Frontal cortex (tissue), 4 donors: ENCODE data around the gene MAPK11. TPM values are rescaled to one million over a fixed set of nuclear protein-coding genes. Genes with fewer than 3 reads are reported as not detected.

Source experiments
- DNase-seq, 2 donors: peaks; one replicate each; pipeline ENCODE4 v3.0.0; 2012; ENCODE audit warnings: low spot score in 2 of 2
- FAIRE-seq: peaks from 2 replicates; lab custom pipeline; 2012; peaks lifted over from hg19 to GRCh38; lab: Jason Lieb, UNC
- total RNA-seq: library from RNA; depleted of rRNA; stranded (reverse); fragments of >200 nt; gene quantifications from one replicate; pipeline ENCODE4 v1.2.3, GENCODE V29; 2014
- donor health status: control.
- donor health status: control.
- donor health status: control.

MAPK11 gene
- total RNA-seq, 1 donor from 2014 or later = 16.3 TPM

DNA sequence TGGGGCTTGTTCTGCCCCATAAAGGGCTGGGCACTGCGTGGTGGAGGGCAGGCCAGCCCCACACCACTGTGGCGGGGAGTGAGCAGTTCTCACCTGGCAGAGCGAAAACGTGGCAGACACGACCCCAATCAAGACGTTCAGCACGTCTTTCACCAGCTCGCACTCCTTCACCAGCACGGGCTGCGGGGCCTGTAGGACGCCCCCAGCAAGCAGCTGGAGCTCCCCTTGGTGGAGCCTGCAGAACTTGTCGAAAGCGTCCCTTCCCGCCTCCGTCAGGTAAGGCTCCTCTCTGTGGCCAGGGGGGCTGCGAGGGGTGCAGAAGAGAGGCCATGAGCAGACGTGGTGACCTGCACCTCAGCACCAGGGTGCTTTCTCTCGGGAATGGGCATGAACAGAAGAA lies 37.0 kb downstream of the MAPK11 start:
- no peak for FAIRE-seq
- DNase-seq = no peak

DNA sequence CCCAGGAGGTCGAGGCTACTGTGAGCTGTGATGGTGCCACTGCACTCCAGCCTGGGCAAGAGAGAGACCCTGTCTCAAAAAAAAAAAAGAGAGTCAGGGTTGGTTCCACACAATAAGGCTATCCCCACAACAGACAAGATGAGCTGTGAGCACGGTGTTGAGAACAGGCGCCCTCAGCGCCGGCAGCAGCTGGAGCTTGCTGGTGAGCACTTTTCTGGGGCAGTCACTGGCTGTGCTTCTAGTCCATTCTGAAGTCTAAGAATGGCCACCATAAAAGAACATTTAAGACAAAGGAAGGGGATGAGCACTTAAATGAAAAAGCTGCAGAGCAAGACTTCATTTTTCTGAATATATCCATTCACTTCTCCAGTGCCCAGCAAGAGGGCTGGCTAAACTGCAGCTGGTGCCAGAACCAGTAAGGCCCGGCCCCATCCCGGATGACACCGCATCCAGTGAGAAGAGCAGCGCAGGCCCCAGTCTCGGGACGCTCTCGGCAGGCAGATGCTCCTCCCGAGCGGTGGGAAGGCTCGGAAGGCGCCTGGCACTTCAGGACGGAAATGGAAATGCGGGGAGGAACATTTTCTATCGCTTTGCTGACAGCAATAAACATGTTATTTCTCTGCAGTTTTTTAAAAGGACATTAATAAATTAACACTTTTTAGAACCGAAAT lies 37.6 kb downstream of the MAPK11 start:
- FAIRE-seq (no peak), DNase-seq (no peak)

DNA sequence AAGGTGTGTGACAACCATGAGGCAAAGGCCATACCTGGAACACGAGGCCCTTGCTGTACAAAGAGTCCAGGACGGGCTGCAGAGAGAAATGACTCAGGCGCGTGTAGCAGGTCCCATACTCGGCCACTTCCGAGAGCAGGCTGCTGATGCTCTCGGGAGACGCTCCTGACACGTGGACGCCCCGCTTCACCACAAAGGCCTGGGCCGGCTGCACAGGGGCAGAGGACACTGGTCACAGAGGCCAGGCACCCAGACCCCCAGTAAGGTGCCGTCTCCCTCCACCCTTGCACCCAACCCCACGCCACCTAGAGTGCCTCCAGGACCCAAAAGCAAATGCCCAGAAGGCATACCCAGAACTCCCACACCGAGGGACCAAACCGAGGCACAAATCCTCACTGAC lies 40.8 kb downstream of the MAPK11 start:
- DNase-seq = no peak
- no peak for FAIRE-seq

DNA sequence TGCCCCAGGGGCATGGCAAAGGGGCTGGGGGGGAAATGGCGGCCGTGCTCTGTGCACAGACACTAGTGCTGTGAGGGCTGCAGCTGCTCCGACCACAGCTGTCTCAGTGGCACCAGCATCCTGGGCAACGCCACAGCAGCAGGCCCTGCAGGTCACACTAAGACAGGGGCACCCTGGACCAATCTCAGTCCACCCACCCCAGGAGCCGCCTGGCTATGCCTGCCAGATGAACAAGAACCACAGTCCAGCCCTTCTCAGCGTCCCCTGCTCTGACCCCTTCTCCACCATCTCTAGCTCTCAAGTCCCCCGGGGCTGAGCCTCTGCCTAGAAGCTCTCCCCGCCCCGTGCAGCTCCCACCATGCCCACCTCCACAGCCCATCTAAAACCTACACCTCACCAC lies 41.8 kb downstream of the MAPK11 start:
- no peak for DNase-seq
- no peak for FAIRE-seq

DNA sequence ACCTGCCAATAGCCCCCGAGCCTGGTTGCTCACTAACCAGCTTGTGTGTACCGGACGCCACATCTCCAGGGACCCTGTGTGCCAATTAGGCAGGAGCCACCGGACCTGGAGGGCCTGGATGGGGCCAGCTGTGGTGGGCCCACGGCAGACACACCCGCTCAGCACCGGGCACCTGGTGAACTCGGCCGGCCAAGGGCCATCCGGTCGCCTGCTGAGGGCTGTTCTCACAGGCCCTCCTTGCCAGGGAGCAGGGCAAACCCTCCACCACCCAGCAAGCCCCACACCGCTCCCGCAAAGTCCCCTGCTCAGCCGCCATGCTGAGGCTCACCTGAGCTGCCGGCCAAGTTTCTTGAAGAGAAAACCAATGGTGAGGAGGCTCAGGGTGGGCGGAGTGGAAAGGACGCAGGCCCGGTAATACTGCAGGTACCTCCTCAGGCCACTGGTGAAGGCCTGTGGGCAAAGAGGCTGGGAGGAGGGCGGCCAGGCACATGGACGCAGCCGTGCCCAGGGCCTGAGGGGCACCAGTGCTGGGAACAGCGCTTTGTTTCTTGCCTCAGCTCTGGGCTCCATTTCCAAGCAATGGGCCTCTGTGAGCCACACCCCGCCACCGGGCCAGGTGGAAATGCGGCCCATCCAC lies 42.5 kb downstream of the MAPK11 start:
- DNase-seq = no peak
- FAIRE-seq = no peak

DNA sequence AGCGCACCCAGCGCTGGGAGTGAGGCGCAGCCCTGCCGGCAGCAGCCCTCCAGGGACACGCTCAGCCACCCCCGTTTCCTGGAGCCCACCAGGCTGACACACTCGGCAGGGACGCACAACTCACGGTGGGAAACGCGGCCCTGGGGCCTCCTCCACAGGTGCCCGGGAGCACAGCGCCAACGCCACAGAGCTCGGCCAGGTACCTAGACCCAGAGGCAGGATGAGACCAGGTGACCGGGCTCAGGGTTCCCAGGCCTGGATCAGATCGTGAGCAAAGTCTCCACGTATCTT lies 43.4 kb downstream of the MAPK11 start:
- FAIRE-seq (no peak), DNase-seq (no peak)

DNA sequence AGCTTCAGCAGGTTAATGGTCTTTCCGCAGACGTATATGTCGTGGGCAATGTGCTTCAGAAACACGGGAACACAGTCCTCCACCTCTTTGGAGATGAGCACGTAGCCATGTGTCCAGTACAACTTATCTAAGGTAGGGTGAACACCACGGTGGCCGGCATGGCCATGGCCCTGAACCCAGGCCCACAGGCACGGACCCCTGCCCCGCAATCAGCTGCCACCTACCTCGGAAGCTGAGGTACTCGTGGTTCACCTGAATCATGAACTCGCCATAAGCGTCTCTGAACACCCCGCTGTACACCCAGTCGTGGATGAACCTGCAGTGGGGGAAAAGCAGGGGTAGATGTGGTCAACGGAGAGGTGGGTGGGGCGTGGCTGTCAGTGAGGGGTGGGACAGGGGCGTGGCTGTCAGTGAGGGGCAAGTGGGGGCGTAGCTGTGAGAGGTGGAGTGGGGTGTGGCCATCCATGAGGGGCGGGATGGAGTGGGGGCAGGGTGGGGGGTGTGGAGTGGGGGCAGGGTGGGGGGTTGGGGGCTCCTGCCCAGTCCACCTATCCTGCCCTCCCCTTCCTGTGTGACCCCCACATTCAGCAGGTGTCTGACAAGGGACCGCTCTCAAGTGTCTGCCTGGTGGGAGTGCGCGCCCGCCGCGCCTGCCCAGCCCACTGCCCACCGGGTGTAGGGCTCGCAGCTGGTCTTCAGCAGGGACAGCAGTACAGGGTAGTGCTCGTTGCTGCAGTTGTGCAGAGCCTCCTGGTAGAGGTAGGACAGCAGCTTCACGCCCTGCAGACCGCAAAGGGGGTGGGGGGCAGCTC lies 43.9 kb downstream of the MAPK11 start:
- DNase-seq (no peak), FAIRE-seq (no peak)

DNA sequence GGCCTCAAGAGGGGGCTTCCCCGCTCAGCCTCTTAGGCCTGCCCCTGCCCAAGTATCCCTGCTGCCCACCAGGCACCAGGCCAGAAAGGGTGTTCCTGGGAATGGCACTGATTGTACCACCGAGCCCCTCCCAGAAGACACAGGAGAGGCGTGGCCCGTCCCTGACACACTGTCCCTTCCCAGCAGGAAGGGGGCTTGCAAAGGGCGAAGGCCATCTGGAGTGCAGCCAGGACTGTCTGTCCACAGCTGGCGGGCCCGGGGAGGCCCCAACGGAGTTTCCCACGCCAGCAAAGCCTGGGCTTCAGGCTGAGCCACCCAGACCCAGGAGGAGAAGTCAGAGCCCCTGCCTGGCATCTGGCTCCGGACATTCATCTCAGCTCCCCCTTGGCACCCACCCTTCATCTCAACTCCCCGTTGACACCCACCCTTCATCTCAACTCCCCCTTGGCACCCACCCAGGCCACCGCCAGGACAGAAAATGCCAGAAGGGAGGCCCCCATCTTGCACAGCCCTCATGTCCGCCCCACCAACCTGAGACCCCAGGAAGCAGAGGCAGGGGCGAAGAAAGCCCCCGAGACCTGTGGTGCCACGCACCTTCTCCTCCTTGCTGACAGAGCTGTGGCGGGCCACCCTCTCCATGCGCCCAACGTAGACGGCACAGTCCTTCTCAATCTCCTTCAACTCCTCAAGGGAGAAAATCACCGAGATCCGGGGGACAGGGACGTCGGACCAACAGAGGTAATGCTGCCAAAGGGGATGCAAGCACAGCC lies 44.8 kb downstream of the MAPK11 start:
- FAIRE-seq (no peak), DNase-seq (no peak)

DNA sequence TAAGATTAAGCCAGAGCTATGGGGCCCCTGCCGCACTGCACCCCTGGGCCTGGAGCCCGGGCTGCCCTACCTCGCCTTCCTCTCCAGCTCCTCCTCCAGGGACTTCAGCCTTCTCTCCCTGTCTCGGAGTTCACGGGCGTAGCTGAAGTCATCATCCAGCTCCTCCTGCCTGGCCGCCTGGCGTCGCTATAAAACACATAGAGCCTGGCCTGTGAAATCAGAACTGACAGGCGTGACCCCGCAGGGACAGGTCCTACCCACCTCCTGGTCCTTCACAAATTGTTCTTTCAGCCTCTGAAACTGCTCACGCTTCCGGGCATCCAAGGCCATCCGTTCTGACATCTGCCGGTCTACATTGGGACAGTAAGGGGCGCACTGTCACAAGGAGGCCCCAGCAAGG lies 46.1 kb downstream of the MAPK11 start:
- FAIRE-seq = no peak
- DNase-seq = no peak

DNA sequence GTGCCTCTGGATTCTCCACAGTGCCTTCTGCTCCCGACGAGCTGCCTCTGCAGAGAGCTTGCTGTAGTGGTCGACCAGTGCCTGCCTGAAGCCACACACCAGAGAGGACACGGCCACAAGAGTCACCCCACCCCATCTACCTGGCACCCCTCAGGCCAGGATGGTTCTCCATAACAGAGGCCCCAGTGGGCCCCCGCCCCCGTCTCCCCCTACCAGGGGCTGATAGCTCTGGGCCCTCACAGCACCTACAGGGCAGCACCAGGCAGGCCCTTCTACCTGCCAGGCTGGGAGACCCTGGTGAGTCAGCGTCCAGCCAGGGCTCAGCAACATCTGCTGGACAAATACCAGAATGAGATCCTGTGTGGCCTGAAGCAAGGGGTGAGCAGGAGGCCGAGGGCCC lies 47.7 kb downstream of the MAPK11 start:
- no peak for FAIRE-seq
- DNase-seq = no peak

DNA sequence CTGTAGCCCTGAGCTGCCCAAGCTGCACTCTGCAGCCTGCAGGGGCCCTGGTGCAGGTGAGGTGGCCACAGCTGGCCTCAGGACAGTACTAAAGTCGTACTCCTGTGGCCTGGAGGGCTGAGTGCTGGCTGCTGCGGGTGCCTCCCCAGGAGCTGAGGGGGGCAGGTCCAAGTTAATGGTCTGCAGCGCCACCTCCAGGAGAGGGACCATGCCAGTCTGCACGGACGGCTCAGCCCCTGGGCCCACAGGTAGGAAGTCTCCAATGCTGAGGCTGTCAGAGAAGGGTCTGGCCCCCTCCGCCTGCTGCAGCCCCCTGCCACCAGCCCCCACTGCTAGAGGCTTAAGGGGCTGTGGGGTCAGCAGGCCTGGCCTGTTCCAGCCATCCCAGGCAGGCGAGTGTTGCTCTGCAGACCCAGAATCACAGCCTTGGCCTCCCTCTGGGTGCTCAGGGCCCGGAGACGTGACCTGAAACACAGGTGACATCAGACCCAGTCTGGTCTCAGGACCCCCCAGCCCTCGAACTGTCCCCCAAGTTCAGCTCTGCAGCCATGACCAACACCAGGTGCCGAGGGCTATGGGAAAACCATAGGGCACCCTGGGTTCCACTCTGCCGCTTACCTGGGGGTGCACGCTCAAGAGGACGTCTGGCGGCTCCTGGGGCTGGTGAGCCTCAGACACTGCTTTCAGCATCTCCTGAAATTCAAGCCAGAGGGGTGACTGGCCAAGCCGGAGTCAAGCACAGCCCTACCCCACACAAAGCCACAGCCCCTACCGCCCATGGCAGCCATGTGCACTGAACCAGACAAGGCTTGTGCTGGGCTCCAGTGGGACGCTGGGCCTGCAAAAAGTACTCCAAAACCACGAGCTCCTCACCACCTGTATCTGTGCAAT lies 48.5 kb downstream of the MAPK11 start:
- no peak for FAIRE-seq

DNA sequence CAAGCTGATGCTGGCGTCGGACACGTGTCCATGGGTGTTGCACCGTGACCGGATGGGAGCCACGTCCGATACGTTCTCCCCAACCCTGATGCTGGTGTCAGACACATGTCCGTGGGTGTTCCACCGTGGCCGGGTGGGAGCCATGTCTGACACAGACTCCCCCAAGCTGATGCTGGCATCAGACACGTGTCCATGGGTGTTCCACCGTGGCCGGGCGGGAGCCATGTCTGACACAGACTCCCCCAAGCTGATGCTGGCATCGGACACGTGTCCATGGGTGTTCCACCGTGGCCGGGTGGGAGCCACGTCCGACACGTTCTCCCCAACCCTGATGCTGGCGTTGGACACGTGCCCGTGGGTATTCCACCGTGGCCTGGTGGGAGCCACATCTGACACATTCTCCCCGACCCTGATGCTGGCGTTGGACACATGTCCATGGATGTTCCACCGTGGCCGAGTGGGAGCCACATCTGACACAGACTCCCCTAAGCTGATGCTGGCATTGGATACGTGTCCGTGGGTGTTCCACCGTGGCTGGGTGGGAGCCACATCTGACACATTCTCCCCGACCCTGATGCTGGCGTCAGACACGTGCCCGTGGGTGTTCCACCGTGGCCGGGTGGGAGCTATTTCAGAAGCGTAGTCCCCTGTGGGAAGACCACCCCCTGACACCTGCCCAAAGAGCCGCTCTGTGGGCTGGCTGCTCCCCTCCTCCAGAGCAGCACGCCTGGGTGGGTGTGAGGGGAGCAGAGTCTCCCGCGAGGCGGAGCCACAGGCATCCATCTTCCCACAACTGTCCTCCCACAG lies 49.4 kb downstream of the MAPK11 start:
- no peak for DNase-seq
- no peak for FAIRE-seq

More for the DNA sequence above, 48.5 kb downstream of the MAPK11 start:
- DNase-seq = no peak

DNA sequence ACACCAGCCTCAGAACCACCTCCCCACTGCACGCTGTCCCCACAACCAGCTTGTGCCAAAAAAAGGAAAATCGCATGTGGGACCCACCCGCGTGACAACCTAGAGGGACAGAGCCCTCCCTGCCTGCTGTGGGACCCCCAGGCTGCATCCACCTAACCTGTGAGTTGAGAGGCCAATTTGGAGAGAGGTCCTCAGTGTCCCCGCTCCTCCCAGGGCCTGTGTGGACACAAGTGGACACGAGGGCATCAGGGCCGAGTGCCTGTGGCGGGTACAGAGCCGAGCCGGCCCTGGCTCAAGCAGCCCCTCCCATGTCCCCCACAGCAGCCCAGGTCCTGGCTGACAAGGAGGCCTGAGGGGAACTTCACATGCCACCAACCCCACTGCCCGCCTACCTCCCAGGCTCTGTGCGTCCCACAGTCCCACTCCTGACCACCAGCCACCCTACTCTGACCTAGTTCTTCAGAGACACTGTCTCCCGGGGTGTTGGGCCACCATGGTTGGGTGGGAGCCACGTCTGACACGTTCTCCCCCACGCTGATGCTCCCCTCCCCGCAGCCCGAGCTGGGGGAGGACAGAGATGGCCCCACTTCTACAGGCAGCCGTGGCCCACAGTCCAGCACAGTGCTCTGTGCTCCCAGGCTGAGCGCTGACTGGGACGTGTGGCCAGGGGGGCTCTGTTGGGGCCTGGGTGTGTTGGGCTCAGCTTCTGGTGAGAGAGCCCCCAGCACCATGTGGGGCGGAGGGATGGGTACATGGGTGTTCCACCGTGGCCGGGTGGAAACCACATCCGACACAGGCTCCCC lies 50.2 kb downstream of the MAPK11 start:
- DNase-seq = no peak

DNA sequence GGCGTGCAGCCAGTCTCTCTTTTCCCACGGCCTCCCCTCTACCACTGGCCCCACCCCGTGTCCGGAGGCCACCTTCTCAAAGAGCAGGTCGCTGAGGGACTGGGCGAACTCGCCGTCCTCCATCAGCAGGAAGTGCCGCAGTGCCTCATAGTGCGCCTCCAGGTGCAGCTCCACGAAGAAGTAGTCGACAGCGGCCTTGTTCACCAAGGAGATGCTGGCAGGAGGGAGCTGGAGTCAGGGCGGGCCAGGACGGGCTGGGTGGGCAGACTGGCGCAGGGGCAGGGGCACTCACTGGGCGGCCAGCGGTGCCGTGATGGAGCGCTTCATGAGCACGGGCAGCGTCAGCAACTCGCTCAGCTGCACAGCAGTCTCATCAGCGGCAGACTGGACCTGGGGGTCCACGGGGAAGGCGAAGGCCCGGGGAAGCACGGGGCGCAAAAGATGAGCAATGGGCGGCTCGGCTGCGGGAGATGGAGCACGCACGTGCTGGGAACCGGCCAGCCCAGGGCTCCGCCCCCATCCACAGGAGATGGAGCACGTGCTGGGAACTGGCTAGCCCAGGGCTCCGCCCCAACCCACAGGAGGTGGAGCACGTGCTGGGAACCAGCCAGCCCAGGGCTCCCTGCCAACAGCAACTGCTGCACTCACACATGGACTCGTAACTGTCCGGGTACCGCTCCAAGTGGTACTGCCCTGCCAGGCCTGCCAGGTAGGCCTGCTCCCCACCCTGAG lies 51.0 kb downstream of the MAPK11 start:
- FAIRE-seq = no peak

More for the DNA sequence above, 50.2 kb downstream of the MAPK11 start:
- FAIRE-seq = no peak

DNA sequence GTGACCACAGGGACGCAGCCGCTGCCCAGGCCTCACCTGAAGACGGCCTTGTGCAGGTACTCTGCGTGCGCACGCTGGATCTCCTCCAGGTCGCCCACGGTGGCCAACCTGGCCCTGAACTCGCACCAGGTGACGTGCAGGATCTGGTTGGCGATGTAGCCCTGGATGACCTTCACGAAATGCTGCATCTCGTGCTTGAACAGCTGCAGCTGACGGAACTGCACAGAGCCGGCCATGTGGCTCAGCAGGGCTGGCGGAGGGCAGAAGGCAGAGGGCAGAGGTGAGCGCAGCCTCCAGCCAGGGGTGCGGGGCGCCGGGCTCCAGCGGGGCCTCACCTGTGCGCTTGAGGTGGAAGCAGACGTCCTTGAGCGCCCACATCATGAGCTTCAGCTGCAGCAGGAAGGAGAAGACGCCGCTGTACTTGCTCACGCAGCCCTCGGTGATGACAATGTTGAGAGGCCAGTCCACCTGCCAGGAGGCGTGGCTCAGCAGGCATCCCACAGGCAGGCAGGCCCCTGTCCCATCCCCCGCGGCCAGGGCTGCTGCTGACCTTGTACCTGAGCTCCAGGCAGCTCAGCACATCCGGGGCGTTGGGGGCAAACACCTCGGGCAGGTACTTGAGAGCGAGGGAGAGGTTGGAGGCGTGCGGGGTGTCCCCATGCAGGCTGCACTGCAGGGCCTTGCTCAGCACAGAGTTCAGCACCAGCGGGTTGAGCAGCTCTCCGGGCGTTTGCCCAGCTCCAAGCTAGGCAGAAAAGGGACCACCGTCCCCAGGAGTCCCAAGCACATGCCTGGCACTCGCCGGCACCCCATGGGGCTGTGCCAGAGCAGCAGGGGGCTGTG lies 51.8 kb downstream of the MAPK11 start:
- DNase-seq = no peak
- no peak for FAIRE-seq

More for the DNA sequence above, 51.0 kb downstream of the MAPK11 start:
- DNase-seq = peak; percentile 72 to 89

DNA sequence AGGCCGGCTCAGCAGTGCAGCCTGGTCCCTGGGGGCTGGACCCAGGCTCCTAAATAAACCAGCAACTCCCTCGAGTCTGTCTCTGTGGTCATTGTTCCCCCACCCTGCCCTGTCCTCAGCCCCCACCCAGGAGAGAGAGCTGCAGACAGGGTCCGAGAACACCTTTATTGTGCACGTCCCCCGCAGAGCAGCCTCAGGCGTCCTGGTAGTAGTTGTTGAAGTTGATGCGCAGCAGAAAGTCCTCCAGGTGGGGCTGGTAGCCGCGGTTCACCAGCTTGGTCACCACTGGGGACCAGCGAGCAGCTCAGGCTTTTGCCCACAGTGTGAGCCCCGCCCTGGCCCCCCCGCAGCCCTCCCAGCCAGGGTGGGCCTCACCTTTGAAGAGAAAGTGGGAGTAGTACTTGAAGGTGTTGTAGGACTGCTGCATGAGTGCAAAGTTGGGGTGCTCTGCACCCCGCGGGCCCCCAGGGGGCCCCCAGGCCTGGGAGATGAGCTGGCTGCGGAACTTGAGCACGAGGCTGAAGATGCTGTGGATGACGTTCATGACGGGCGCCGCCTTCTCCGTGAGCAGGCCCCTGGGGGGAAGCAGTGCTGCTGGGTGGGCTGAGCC lies 52.5 kb downstream of the MAPK11 start:
- DNase-seq (no peak), FAIRE-seq (no peak)
